ENCODE measurements around the gene ALAD.
"Not testable (repeated sequence)": the region's sequence is repeated elsewhere in the genome, so short reads cannot be mapped to it uniquely, and the experiment has no call there.

ALAD gene

DNA sequence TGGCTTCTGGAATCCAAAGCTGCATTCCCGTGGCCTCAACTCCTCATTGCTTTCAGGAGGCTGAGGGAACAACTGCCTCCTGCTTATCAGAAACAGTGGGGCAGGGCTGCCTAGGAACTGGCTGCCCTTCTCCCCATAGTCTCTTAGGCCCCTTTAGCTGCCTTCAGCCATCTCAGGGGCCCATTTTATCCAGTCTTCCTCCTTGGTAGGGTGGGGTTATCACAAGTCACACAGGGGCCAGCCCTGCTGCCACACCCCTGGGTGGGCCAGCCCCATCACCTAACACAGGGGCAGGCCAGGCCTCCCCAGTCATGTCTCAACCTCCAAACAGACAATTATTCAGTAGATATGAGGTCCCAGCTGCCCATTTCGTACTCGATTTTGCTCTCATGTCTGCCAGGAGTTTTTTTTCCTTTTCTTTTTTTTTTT lies 3.9 kb downstream of the ALAD start:
- DNase-seq, result no peak

GRCh38 chr9:113395000-113395861 lies 5.9 kb downstream of the ALAD start:
- DNase-seq, result no peak

GRCh38 chr9:113393281-113393680 lies 7.8 kb downstream of the ALAD start:
- no peak for DNase-seq

DNA sequence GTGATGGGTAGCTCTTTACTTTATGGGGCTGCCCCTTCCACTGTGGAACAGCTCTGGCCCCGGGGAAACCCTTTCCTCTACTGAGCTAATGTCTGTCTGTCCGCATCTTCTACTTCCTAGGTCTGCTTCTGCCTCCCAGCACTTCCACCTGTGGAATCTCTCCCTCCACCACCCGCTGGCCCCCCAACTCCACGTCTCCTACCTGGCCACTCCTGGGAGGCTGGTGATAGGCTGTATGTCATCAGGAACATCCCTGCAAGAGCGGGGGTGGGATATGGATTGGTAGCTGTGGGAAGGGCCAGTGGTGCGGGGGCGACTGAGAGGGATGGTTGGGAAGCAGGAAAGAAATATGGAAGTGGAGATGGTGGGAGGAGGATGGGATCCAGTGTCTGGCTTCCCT lies 9.2 kb downstream of the ALAD start:
- no peak for DNase-seq

GRCh38 chr9:113390192-113390960 lies 10.7 kb downstream of the ALAD start:
- DNase-seq, result no peak

- no peak for DNase-seq
Observed at GRCh38 chr9:113389451-113389850, 11.6 kb downstream of the ALAD start.

GRCh38 chr9:113388833-113389232 lies 12.3 kb downstream of the ALAD start:
- no peak for DNase-seq

GRCh38 chr9:113387560-113388230 lies 13.4 kb downstream of the ALAD start:
- DNase-seq, result no peak

GRCh38 chr9:113386571-113387393 lies 14.3 kb downstream of the ALAD start:
- DNase-seq, result no peak

DNA sequence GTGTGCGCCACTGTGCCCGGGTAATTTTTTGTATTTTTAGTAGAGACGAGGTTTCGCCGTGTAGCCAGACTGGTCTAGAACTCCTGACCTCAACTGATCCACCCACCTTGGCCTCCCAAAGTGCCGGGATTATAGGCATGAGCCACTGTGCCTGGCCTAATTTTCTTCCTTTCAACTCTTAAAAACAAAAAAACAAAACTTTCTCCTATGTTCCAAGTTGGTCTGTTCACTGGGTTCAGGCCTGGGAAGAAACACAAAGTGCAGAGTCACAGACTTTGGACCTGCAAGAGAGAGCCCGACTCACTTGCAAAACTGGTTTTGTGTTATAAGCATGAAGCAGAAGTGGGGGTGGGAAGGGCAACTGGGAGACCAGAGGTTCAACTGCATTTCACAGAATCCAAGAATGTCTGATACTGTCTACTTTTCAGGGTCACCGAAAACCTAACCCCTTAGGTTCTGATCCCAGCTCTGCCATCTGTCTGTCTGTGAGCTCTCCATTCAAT lies 19.1 kb downstream of the ALAD start:
- DNase-seq, result no peak

DNA sequence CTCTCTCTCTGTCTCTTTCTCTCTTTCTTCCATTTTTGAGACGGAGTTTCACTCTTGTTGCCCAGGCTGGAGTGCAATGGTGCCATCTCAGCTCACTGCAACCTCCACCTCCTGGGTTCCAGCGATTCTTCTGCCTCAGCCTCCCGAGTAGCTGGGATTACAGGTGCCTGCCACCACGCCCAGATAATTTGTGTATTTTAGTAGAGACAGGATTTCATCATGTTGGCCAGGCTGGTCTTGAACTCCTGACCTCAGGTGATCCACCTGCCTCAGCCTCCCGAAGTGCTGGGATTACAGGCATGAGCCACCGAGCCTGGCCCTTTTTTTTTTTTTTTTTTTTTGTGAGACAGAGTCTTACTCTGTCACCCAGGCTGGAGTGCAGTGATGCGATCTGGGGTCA lies 19.6 kb downstream of the ALAD start:
- not testable (repeated sequence) for DNase-seq

GRCh38 chr9:113380869-113381378 lies 20.2 kb downstream of the ALAD start:
- no peak for DNase-seq

GRCh38 chr9:113379829-113380210 lies 21.3 kb downstream of the ALAD start:
- DNase-seq, result not testable (repeated sequence)

GRCh38 chr9:113379094-113379828 lies 21.8 kb downstream of the ALAD start:
- not testable (repeated sequence) for DNase-seq

GRCh38 chr9:113376634-113377567 lies 24.2 kb downstream of the ALAD start, which contains the start of gene HDHD3:
HDHD3 (minus strand) TSS chr9:113376986; CDS start chr9:113374354, 2,632 bp downstream.
- DNase-seq, result peak; percentile 67

- no peak for DNase-seq
Observed at GRCh38 chr9:113375057-113376023, 25.7 kb downstream of the ALAD start.

DNA sequence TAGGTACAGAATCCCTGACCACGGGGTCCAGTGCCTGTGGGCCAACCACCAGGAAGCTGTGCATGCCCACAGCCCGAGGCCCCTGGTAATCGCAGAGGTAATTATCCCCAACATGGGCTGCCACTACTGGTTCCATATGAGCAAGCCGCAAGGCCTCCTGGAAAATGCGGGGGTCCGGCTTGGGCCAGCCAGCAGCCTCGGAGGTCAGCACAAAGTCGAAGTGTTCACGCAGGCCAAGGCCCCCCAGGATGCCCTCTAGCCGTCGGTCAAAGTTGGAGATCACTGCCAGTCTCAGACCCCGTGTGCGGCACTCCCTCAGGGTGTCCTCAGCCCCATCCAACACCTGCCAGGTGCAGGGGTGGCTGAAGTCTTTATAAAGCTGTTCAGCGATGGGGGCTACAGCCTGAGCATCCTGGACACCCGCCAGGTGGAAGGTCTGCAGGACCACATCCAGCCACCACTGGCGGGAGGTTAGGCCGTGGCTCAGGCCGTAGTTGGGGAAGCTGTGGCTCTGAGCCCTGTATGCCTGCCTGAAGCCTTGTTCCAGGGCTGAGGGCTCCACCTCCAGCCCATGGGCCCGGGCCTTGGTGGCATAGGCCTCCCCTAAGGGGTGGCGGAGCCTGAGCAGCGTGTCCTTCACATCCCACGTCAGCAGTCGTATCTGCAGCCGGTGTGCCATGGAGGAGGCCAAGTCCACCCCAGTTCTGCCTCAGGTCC lies 27.2 kb downstream of the ALAD start:
- no peak for DNase-seq

DNA sequence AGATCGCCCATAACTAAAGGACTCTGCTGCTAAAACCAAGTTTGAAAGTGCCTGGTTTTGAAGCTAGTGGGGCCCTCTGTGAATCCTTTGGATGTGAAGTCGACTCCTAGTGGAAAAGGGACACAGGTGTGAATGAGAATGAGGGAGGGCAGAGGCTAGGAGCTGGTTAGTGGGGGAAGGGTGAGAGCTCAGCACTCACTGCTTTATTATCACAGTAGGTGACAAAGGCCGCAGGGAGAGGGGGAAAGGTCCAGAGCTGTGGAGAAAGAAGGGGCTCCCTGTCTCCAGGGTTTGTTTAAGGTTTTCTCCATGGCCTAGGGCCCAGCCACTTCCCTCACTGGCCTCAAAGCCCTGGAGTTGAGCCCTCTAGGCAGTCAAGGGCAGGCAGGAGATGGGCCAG lies 27.8 kb downstream of the ALAD start:
- no peak for DNase-seq

All from GDM1 (cell line).